ENCODE measurements around the gene GOLGA8T.
"Not testable (repeated sequence)": the region's sequence is repeated elsewhere in the genome, so short reads cannot be mapped to it uniquely, and the experiment has no call there.

Gene GOLGA8T

GRCh38 chr15:30192119-30192745 lies 57.4 kb downstream of the GOLGA8T start:
- not testable (repeated sequence) for H3K9ac ChIP-seq (ENCODE audit: low read depth, low read length); H3K4me1 ChIP-seq (ENCODE audit: control insufficient read depth, insufficient read depth, low read length); H3K27me3 ChIP-seq (ENCODE audit: control insufficient read depth, insufficient read depth, low read length); H3K36me3 ChIP-seq (ENCODE audit: control insufficient read depth, insufficient read depth, low read length); H3K9me3 ChIP-seq (ENCODE audit: control insufficient read depth, insufficient read depth, low read length); H3K4me3 ChIP-seq (ENCODE audit: low read depth, low read length); H3K27ac ChIP-seq (ENCODE audit: low read depth, low read length)

- not testable (repeated sequence) for H3K4me3 ChIP-seq (ENCODE audit: low read depth, low read length); H3K36me3 ChIP-seq (ENCODE audit: control insufficient read depth, insufficient read depth, low read length); H3K27me3 ChIP-seq (ENCODE audit: control insufficient read depth, insufficient read depth, low read length); H3K9me3 ChIP-seq (ENCODE audit: control insufficient read depth, insufficient read depth, low read length); H3K4me1 ChIP-seq (ENCODE audit: control insufficient read depth, insufficient read depth, low read length); H3K27ac ChIP-seq (ENCODE audit: low read depth, low read length); H3K9ac ChIP-seq (ENCODE audit: low read depth, low read length)
Measured at GRCh38 chr15:30192892-30193291, 58.0 kb downstream of the GOLGA8T start.

Measured in HUES48 (cell line).